Activated naive CD4-positive, alpha-beta T cell treated with anti-CD3 and anti-CD28 coated beads, Interleukin-2, amount 50 U/mL, for 16 hours (primary cell): ENCODE results near the gene SLC22A5.
"Not testable (repeated sequence)": the region's sequence is repeated elsewhere in the genome, so short reads cannot be mapped to it uniquely, and the experiment has no call there.

Source experiments
- DNase-seq: peaks from one replicate; pipeline ENCODE4 v3.0.0-alpha.2; 2020

Gene SLC22A5

DNA sequence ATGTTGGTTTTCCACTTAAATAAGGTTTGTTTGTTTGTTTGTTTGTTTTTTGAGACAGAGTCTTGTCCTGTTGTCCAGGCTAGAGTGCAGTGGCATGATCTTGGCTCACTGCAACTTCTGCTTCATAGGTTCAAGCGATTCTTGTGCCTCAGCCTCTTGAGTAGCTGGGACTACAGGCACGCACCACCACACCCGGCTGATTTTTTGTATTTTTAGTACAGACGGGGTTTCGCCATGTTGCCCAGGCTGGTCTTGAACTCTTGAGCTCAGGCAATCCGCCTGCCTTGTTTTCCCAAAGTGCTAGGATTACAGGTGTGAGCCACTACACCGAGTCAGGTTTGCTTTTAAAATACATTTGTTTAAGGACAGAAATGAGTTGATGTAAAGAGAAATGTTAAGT lies 46.0 kb downstream of the SLC22A5 start:
- not testable (repeated sequence) for DNase-seq

DNA sequence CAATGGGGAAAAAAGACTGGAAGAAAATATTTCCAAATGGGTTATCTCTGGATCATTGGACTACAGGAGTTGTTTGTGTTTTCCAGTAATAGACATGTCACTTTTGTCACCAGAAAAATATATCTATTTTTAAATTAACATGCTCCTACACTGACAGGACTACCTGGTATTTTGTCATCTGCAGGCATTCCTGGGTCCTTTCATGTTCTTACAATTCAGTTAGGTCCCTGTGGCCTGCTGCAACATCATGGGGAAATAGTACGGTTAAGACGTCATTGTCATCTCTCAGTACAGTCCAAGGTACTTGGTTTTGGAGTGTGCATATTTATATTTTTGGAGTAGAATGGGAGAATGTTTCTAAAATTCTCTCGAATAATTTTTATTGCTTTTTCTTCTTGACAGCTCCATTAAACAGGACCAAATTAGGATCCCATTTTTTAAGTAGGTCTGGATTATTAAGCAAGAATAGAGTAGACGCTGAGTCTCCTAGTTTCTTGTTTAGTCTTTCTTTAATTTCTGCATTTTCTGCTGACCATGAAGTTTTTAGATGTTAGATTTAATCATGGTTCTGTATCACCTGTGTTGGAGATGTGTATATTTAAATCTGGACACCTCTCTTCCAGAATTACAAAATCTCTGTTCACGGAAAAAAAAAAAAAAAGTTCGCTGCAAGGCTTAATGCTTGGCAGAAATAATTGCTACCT lies 46.9 kb downstream of the SLC22A5 start:
- DNase-seq: no peak

DNA sequence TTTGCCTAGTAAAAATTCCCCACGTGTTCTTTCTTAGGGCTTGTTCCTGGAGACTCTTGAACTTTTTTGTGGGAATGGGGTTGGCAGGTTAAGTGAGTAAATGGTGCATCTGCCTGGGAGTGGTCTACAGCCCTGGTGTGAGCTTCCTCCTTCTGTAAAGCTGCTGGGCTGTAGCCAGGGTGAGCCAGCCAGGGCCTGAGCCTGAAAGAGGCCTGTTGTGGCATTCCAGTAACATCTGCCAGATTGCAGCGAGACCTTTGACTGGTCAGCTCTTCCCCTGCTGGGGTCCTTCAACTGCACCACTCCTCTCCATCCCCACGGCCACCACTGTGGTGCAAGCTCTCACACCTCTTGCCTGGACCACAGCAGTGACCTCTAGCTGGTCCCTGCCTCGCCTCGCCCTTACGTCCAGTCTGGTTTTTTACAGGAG lies 47.5 kb downstream of the SLC22A5 start:
- DNase-seq: no peak

DNA sequence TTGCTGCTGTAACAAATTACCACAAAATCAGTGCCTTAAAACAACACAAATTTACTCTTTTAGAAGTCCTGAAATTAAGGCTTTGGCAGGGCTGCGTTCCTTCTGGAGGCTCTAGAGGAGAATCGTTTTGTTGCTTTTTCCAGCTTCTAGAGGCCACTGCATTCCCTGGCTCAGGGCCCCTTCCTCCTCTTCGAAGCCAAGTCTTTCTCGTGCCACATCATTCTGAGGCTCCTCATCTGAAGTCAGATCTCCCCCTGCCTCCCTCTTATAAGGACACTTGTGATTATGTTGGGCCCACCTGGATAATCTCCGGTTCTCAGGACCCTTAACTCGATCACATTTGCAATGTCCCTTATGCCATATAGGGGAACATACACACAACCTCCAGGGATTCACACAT lies 48.0 kb downstream of the SLC22A5 start:
- no peak for DNase-seq

- DNase-seq: no peak
Measured at GRCh38 chr5:132417889-132418485, 48.5 kb downstream of the SLC22A5 start.

DNA sequence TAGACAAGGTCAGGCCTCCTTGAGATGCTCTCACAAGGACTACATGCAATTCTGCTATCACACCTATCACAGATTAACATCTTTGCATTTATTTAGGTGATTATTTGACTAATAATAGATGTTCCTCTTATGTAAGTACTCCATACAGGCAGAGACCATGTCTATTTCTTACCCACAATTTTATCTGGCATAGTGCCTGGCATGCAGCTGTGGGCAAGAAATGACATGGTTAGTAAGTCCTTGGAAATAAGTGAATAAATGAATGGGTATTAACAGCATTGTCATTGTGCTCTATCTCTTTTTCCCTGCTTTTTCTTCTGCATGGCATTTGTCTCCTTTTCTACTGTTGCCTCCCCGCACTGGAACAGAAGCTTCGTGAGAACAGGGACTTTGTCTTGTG lies 49.4 kb downstream of the SLC22A5 start:
- no peak for DNase-seq

GRCh38 chr5:132419502-132420468 lies 50.3 kb downstream of the SLC22A5 start:
- DNase-seq: peak; percentile 54

DNA sequence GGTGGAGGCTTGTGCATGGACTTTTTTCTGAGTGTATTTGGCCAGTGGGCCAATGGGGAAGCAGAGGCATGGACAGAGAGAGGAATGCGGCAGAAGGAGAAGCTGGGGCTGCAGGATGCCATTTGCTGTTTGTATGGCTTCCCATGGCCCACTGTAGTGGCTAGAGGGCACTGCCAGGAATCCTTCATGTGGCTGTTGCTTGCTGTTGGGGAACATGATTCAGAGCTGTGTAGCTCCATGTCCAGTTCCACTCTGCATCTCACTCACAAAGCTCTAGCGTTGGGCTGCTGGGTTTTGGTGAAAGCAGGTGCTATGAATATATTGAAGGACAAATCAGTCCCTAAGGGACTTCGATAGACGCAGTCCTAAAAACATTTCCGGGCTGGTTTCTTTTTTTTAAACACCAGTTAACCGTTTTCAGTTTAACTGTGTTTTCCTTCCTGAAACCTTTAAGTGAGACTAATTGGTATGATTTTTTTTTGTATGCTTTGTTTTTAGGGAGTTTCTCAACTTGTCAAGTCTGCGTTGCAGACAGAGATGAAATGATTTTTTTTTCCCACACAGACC lies 51.3 kb downstream of the SLC22A5 start:
- no peak for DNase-seq

GRCh38 chr5:132421462-132421861 lies 52.0 kb downstream of the SLC22A5 start:
- no peak for DNase-seq

- DNase-seq: no peak
Measured at GRCh38 chr5:132422720-132423437, 53.4 kb downstream of the SLC22A5 start.

- no peak for DNase-seq
Measured at GRCh38 chr5:132423438-132423898, 54.0 kb downstream of the SLC22A5 start.

- no peak for DNase-seq
Measured at GRCh38 chr5:132424167-132424880, 54.8 kb downstream of the SLC22A5 start.

DNA sequence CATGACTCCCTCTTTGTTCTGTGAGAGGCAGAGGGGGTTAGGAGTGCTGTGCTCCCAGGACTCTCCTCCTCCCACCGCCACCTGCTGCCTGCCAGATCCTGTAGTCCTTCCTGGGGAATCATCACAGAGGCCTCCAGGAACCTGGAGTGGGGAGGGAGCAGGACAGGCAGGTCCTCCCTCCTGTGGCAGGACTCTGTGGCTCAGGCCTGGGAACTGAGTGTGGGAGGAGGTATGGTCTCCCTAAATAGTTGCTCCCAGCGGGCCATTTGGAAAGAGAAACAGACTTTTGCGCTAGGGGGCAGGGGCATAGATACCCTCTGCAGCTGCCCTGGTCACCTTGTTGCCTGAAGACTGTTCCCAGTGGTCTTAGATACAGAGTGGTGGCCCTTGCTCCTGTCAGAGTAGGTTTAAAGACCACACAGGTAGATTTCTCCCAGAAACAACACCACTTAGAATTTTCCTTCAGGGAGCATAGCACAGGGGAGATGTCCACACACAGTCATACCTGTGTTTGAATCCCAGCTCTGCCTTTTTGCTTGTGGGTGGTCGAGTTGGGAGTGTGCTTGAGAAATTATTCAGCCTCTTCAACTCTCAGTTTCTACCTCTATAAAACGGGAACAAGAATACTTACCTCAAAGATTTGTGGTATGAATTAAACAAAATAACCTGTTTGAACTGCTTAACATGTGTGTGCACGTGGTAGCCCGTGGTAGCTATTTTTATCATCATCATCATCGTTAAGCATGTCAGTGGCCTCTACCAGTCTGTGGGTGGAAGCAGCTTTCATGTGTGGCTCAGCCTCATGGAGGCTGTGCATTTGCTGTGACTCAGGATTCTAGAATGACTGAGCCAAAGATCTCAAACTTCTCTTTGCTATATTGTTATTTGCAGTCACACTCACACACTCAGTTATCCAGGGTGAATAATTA lies 55.8 kb downstream of the SLC22A5 start:
- peak; percentile 80 for DNase-seq

- no peak for DNase-seq
Measured at GRCh38 chr5:132425975-132426524, 56.5 kb downstream of the SLC22A5 start.

- DNase-seq: peak; percentile 38
Measured at GRCh38 chr5:132426525-132427138, 57.1 kb downstream of the SLC22A5 start.

- peak; percentile 53 for DNase-seq
Measured at GRCh38 chr5:132427281-132428146, 58.0 kb downstream of the SLC22A5 start.

- no peak for DNase-seq
Measured at GRCh38 chr5:132428147-132428482, 58.6 kb downstream of the SLC22A5 start.
